Loucy (cell line): ENCODE data around the gene MAP3K5.

ENCODE experiments used
- H2AFZ ChIP-seq: fragments of 200-600 bp; sonication (generic); 2 replicates; pipeline ENCODE4 v1.6.0; 2016; ENCODE audit warnings: antibody characterized with exemption, mild to moderate bottlenecking, low read length, moderate library complexity
- H3F3A ChIP-seq: fragments of 200-600 bp; 2 replicates; pipeline ENCODE4 v1.6.0; 2016; ENCODE audit warnings: antibody characterized with exemption, low read depth, mild to moderate bottlenecking
- H3K27me3 ChIP-seq: fragments of 200-600 bp; sonication (generic); 2 replicates; pipeline ENCODE4 v1.6.1; 2014; ENCODE audit warnings: low read length, mild to moderate bottlenecking; ENCODE audit not compliant: insufficient read depth, poor library complexity, severe bottlenecking
- H3K36me3 ChIP-seq: fragments of 200-600 bp; sonication (generic); 2 replicates; pipeline ENCODE4 v1.6.1; 2016; ENCODE audit warnings: low read length; ENCODE audit not compliant: insufficient read depth
- H3K4me1 ChIP-seq: fragments of 200-600 bp; sonication (generic); 2 replicates; pipeline ENCODE4 v1.5.1; 2014; ENCODE audit warnings: low read length, mild to moderate bottlenecking; ENCODE audit not compliant: insufficient read depth, poor library complexity, severe bottlenecking
- H3K4me2 ChIP-seq: fragments of 200-600 bp; sonication (generic); 2 replicates; pipeline ENCODE4 v1.6.0; 2014; ENCODE audit warnings: antibody characterized with exemption, low read length, low read depth, mild to moderate bottlenecking; ENCODE audit not compliant: poor library complexity, severe bottlenecking
- H3K4me3 ChIP-seq: fragments of 200-600 bp; sonication (generic); 2 replicates; pipeline ENCODE4 v1.5.1; 2014; ENCODE audit warnings: low read length, mild to moderate bottlenecking, mixed read lengths; ENCODE audit not compliant: poor library complexity, severe bottlenecking
- H3K79me2 ChIP-seq: fragments of 200-600 bp; sonication (generic); 2 replicates; pipeline ENCODE4 v1.6.1; 2014; ENCODE audit warnings: low read length; ENCODE audit not compliant: insufficient read depth
- H3K9ac ChIP-seq: fragments of 200-600 bp; sonication (generic); 2 replicates; pipeline ENCODE4 v1.6.0; 2014; ENCODE audit warnings: mild to moderate bottlenecking, low read depth, low read length, moderate library complexity; ENCODE audit not compliant: poor library complexity, severe bottlenecking
- H3K9me2 ChIP-seq: fragments of 200-600 bp; sonication (generic); replicated peaks from 2 replicates; pipeline ENCODE4 v1.6.1; 2016; ENCODE audit warnings: low read depth, low read length, mixed read lengths
- H3K9me3 ChIP-seq: fragments of 200-600 bp; sonication (generic); 2 replicates; pipeline ENCODE4 v1.6.1; 2014; ENCODE audit warnings: mild to moderate bottlenecking, antibody characterized with exemption, low read length, low read depth; ENCODE audit not compliant: insufficient read depth
- H4K20me1 ChIP-seq: fragments of 200-600 bp; sonication (generic); 2 replicates; pipeline ENCODE4 v1.6.0; 2014; ENCODE audit warnings: antibody characterized with exemption, low read length, mild to moderate bottlenecking; ENCODE audit not compliant: insufficient read depth, poor library complexity, severe bottlenecking
- CTCF ChIP-seq: fragments of 200-600 bp; sonication (generic); conservative IDR thresholded peaks from 2 replicates; pipeline ENCODE4 v1.5.1; 2014; ENCODE audit warnings: mild to moderate bottlenecking, antibody characterized with exemption, low read length
- EZH2phosphoT487 ChIP-seq: fragments of 200-600 bp; IDR thresholded peaks from 2 replicates; pipeline ENCODE4 v1.6.1; 2018; ENCODE audit warnings: antibody characterized with exemption, mild to moderate bottlenecking, moderate library complexity, borderline replicate concordance

MAP3K5 gene

GRCh38 chr6:136803608-136804007, 11.3 kb upstream of the MAP3K5 start:
- no peak for TF ChIP-seq CTCF
- no peak for TF ChIP-seq EZH2phosphoT487
- no peaks in the 10 kb centered on the region for H3K27me3 ChIP-seq
- H3F3A ChIP-seq, result no peaks in the 10 kb centered on the region
- H2AFZ ChIP-seq, result no peak overlapping the region
- H3K4me1 ChIP-seq, result no peaks in the 10 kb centered on the region
- no peaks in the 10 kb centered on the region for H3K79me2 ChIP-seq
- no peaks in the 10 kb centered on the region for H3K36me3 ChIP-seq
- H3K9ac ChIP-seq, result no peak overlapping the region
- no peak overlapping the region for H3K4me3 ChIP-seq
- H3K9me2 ChIP-seq, result no peaks in the 10 kb centered on the region
- no peaks in the 10 kb centered on the region for H4K20me1 ChIP-seq
- no peak overlapping the region for H3K4me2 ChIP-seq
- H3K9me3 ChIP-seq, result no peaks in the 10 kb centered on the region

- no peaks in the 10 kb centered on the region for H4K20me1 ChIP-seq
- H3K9ac ChIP-seq, result no peak overlapping the region
- no peaks in the 10 kb centered on the region for H3F3A ChIP-seq
- no peaks in the 10 kb centered on the region for H3K79me2 ChIP-seq
- H3K36me3 ChIP-seq, result no peaks in the 10 kb centered on the region
- H3K4me3 ChIP-seq, result no peak overlapping the region
- TF ChIP-seq EZH2phosphoT487 (no peak), CTCF (no peak)
- no peaks in the 10 kb centered on the region for H3K9me3 ChIP-seq
- H3K4me1 ChIP-seq, result no peaks in the 10 kb centered on the region
- H3K9me2 ChIP-seq, result no peaks in the 10 kb centered on the region
- no peak overlapping the region for H2AFZ ChIP-seq
- H3K4me2 ChIP-seq, result no peak overlapping the region
- no peaks in the 10 kb centered on the region for H3K27me3 ChIP-seq
These were observed 9.3 kb upstream of the MAP3K5 start for GRCh38 chr6:136801581-136801980.

- Histone ChIP-seq H2AFZ (no peak overlapping the region), H3K36me3 (no peaks in the 10 kb centered on the region), H3K9me2 (no peaks in the 10 kb centered on the region), H3K9me3 (no peaks in the 10 kb centered on the region), H3F3A (no peaks in the 10 kb centered on the region), H3K4me3 (no peak overlapping the region), H3K27me3 (no peaks in the 10 kb centered on the region), H3K79me2 (no peaks in the 10 kb centered on the region), H4K20me1 (no peaks in the 10 kb centered on the region), H3K4me2 (no peak overlapping the region), H3K9ac (no peak overlapping the region), H3K4me1 (no peaks in the 10 kb centered on the region)
- TF ChIP-seq EZH2phosphoT487 (no peak), CTCF (no peak)
These were observed 5.8 kb upstream of the MAP3K5 start for GRCh38 chr6:136798044-136798443.
